ENCODE data around the gene CYP46A1. TPM values are rescaled to one million over a fixed set of nuclear protein-coding genes. Genes with fewer than 3 reads are reported as not detected.

Gene CYP46A1
- total RNA-seq, 1 experiment from 2014 or later, result 0.36 TPM

GRCh38 chr14:99699085-99699760 is 15.1 kb downstream of the CYP46A1 start:
- in situ Hi-C loops (cut with HindIII; ENCODE audit: low pct_unique_long_range_greater_than_20kb, low sequenced_read_pairs), result no loop called here
- ATAC-seq (no peak), DNase-seq (ENCODE audit: low read depth, low spot score) (no peak)
- no peak for TF ChIP-seq SIN3A (IDR thresholded peaks at IDR 0.05; ENCODE audit: borderline replicate concordance, insufficient read depth, low read depth, low read length)
- no peak for TF ChIP-seq POLR2AphosphoS5 (IDR thresholded peaks at IDR 0.05; ENCODE audit: low read depth, low read length)
- intact Hi-C loops (cut with micrococcal nuclease; ENCODE audit: unreplicated experiment), result no loop called here
- Histone ChIP-seq H3K27me3 (ENCODE audit: control insufficient read depth, insufficient read depth, low read length) (no peaks in the 10 kb centered on the region), H3K27ac (ENCODE audit: low read length) (no peak overlapping the region), H3K4me1 (ENCODE audit: control insufficient read depth, insufficient read depth, low read length) (no peaks in the 10 kb centered on the region), H3K36me3 (ENCODE audit: control insufficient read depth, insufficient read depth, low read length) (no peaks in the 10 kb centered on the region), H3K4me3 (ENCODE audit: low read depth in 2 of 2, low read length in 2 of 2) (no peak overlapping the region), H3K9me3 (ENCODE audit: control insufficient read depth, insufficient read depth, low read depth, low read length) (no peaks in the 10 kb centered on the region)
- ChIA-PET POLR2A (no interaction called here), CTCF (no interaction called here)
- BruUV-seq (replicated peaks), result no TSS peak

GRCh38 chr14:99699861-99700260 is 15.8 kb downstream of the CYP46A1 start:
- in situ Hi-C loops (cut with HindIII; ENCODE audit: low pct_unique_long_range_greater_than_20kb, low sequenced_read_pairs), result no loop called here

More at GRCh38 chr14:99699861-99700260, 15.8 kb downstream of the CYP46A1 start:
- CTCF ChIA-PET, result no interaction called here
- Histone ChIP-seq H3K4me3 (ENCODE audit: low read depth in 2 of 2, low read length in 2 of 2) (no peak overlapping the region), H3K27ac (ENCODE audit: low read length) (no peak overlapping the region), H3K9me3 (ENCODE audit: control insufficient read depth, insufficient read depth, low read depth, low read length) (no peaks in the 10 kb centered on the region), H3K27me3 (ENCODE audit: control insufficient read depth, insufficient read depth, low read length) (no peaks in the 10 kb centered on the region), H3K36me3 (ENCODE audit: control insufficient read depth, insufficient read depth, low read length) (no peaks in the 10 kb centered on the region), H3K4me1 (ENCODE audit: control insufficient read depth, insufficient read depth, low read length) (no peaks in the 10 kb centered on the region)
- DNase-seq (ENCODE audit: low read depth, low spot score) (no peak), ATAC-seq (no peak)
- POLR2A ChIA-PET, result no interaction called here
- TF ChIP-seq REST (IDR thresholded peaks at IDR 0.05; ENCODE audit: insufficient read depth in 1 of 2, low read depth in 2 of 2, low read length in 1 of 2), result no peak
- TF ChIP-seq POLR2AphosphoS5 (IDR thresholded peaks at IDR 0.05; ENCODE audit: low read depth, low read length), result no peak
- TF ChIP-seq CTCF (IDR thresholded peaks at IDR 0.05), result no peak
- TF ChIP-seq SIN3A (IDR thresholded peaks at IDR 0.05; ENCODE audit: borderline replicate concordance, insufficient read depth, low read depth, low read length), result no peak
- no peak for TF ChIP-seq TCF7L2 (IDR thresholded peaks at IDR 0.05; ENCODE audit: low read depth, low read length)
- intact Hi-C loops (cut with micrococcal nuclease; ENCODE audit: unreplicated experiment), result no loop called here
- no TSS peak for BruUV-seq (replicated peaks)

Data from Panc1 (cell line).